PFSK-1 (cell line): ENCODE measurements around the gene COA4. TPM values are rescaled to one million over a fixed set of nuclear protein-coding genes. Genes with fewer than 3 reads are reported as not detected.

ENCODE experiments used
- FOXP2 ChIP-seq: optimal IDR thresholded peaks from 2 replicates; pipeline ENCODE3; 2011; ENCODE audit warnings: borderline replicate concordance, control low read depth, inconsistent platforms; ENCODE audit not compliant: insufficient read depth; ENCODE audit errors: extremely low read length, extremely low read depth
- POLR2AphosphoS5 ChIP-seq: IDR thresholded peaks from 2 replicates; pipeline ENCODE4 v1.6.1; 2012; ENCODE audit warnings: low read depth, mild to moderate bottlenecking, control low read depth, low read length, moderate library complexity
- SIN3A ChIP-seq: IDR thresholded peaks from 2 replicates; pipeline ENCODE4 v1.6.1; 2012; ENCODE audit warnings: mild to moderate bottlenecking, low read length, moderate library complexity, borderline replicate concordance; ENCODE audit not compliant: insufficient read depth
- TAF1 ChIP-seq: IDR thresholded peaks from 2 replicates; pipeline ENCODE4 v1.6.1; 2012; ENCODE audit warnings: low read length, control low read depth, borderline replicate concordance; ENCODE audit not compliant: insufficient read depth
- polyA plus RNA-seq: library from polyadenylated mRNA; unstranded; fragments of >200 nt; gene quantifications from one replicate; pipeline ENCODE4 v1.2.1, GENCODE V29; 2012; ENCODE audit warnings: low read depth, missing spikeins; ENCODE audit not compliant: insufficient read length
- TF ChIP-seq, protein P1 (sequence below), 2 experiments: IDR thresholded peaks; 2 replicates each; pipeline versions ENCODE4 v1.6.1 to v1.8.0; 2011 to 2012; ENCODE audit warnings: low read depth in 2 of 2, low read length in 2 of 2, control low read depth in 1 of 2, inconsistent platforms in 1 of 2, mild to moderate bottlenecking in 1 of 2, moderate library complexity in 1 of 2; ENCODE audit not compliant: insufficient read depth in 1 of 2

Gene COA4
- polyA plus RNA-seq = 185 TPM

DNA sequence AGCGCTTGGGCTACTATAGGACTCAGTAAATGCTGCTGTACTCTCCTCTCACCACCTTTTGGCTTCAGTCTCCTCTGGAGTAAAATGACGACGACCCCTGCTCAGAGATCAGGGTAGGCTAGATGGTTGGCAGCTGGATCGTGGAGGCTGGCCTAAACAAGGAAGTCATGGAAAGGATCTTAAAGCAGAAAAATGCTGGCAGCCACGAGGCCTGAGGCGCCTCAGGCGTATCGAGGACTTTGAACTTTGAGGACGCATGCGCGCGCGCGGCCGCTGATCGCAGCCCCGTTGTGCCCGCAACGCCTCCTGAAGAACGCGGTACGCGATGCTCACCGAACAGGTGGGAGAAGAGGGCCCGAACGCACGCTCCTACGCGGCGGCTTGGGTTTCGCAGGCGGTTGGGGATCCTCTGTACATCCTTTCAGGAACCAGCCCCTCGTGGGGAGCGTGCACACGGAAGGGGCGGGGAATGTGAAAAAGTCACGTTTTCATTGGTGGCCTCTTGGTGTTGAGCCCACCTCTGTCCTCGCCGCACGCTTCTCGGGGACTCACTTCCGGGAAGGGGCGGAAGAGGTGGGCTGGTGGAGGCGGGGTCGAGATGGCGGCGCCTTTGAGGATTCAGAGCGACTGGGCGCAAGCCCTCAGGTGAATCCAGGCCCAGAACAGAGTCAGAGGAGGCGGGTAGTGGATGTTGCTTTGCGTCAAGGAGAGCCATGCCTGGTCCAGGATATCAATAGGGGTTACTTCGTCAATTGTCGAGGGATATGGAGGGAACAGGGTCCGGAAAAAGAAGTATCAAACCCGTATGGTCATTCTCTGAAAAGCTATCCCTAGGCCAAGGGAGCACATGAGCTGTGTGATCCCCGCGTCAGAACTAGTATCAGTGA, at the start of gene COA4, which contains the start of gene PAAF1:
Gene COA4, minus strand, starts transcription at position 423 of the 887 bp plus-strand sequence. CDS start 3,468 bp downstream, outside the sequence.
Gene PAAF1, plus strand, starts transcription at position 576 of the 887 bp plus-strand sequence. Its CDS starts 23 bp downstream, at position 599.
- TF ChIP-seq FOXP2 = no peak
- no peak for TF ChIP-seq SIN3A
- TF ChIP-seq, protein P1, sequence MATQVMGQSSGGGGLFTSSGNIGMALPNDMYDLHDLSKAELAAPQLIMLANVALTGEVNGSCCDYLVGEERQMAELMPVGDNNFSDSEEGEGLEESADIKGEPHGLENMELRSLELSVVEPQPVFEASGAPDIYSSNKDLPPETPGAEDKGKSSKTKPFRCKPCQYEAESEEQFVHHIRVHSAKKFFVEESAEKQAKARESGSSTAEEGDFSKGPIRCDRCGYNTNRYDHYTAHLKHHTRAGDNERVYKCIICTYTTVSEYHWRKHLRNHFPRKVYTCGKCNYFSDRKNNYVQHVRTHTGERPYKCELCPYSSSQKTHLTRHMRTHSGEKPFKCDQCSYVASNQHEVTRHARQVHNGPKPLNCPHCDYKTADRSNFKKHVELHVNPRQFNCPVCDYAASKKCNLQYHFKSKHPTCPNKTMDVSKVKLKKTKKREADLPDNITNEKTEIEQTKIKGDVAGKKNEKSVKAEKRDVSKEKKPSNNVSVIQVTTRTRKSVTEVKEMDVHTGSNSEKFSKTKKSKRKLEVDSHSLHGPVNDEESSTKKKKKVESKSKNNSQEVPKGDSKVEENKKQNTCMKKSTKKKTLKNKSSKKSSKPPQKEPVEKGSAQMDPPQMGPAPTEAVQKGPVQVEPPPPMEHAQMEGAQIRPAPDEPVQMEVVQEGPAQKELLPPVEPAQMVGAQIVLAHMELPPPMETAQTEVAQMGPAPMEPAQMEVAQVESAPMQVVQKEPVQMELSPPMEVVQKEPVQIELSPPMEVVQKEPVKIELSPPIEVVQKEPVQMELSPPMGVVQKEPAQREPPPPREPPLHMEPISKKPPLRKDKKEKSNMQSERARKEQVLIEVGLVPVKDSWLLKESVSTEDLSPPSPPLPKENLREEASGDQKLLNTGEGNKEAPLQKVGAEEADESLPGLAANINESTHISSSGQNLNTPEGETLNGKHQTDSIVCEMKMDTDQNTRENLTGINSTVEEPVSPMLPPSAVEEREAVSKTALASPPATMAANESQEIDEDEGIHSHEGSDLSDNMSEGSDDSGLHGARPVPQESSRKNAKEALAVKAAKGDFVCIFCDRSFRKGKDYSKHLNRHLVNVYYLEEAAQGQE (IDR thresholded peaks at IDR 0.05; ENCODE audit: insufficient read depth in 1 of 2, low read depth in 2 of 2, low read length in 2 of 2) = peak; percentile 28 to 40; a peak in 2 of 4 replicates
- TF ChIP-seq POLR2AphosphoS5 = peak; percentile 93
- peak; percentile 86 for TF ChIP-seq TAF1

DNA sequence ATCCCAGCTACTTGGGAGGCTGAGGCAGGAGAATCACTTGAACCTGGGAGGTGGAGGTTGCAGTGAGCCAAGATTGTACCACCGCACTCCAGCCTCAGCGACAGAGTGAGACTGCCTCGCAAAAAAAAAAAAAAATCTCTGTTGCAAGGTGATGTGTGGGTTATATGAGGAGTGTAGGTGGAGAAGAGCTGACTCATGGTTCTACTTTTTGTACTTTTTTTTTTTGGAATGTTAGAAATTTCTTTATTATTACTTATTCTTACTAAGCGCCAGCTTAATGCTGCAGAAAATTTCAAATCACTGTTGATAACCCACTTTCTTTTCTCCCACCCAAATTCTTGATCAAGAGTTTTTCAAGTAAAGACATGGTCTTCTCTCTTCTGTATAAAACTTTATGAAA, 44.5 kb upstream of the COA4 start:
- no peak for TF ChIP-seq POLR2AphosphoS5
- no peak for TF ChIP-seq SIN3A
- TF ChIP-seq TAF1 = no peak
- TF ChIP-seq, protein P1 (IDR thresholded peaks at IDR 0.05; ENCODE audit: insufficient read depth in 1 of 2, low read depth in 2 of 2, low read length in 2 of 2) = no peak
- TF ChIP-seq FOXP2 = no peak

DNA sequence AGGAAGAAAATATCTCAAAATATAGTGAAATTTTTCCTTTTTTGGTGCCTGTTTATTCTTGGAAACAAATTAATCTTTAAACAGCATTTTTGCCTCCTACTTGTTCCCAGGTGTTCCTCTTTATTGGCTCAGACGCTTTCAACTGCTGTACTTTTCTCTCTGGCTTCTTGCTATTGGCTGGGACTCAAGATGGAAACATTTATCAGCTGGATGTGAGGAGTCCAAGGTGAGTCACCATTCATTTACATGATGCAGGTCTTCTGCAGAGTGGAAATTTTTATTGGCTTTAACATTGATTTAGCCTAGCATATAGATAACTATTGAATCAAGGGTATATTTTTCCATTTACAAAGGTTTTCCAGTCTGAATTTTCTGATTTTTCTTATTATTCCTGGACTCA, 39.8 kb upstream of the COA4 start:
- TF ChIP-seq FOXP2 (no peak), POLR2AphosphoS5 (no peak), SIN3A (no peak), TAF1 (no peak)
- TF ChIP-seq, protein P1 (IDR thresholded peaks at IDR 0.05; ENCODE audit: insufficient read depth in 1 of 2, low read depth in 2 of 2, low read length in 2 of 2) = no peak

DNA sequence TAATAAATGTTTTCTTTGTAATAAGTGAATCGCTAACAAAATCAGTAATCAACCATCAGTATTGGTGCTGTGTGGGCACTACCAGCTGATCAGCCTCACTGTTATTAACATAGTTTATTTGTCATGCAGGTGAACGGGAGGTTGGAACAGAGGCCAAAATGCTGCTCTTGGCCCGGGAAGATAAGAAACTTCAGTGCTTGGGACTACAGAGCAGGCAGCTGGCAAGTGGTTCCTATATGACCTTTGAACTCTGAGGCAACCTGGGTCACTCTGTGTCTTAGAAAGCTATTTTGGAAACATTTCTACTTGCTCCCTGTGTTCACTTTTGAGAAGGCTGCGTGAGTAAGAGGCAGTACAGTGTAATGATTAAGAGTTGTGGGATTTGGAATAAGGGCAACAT, 37.6 kb upstream of the COA4 start:
- TF ChIP-seq TAF1 (no peak), POLR2AphosphoS5 (no peak)
- TF ChIP-seq, protein P1 (IDR thresholded peaks at IDR 0.05; ENCODE audit: insufficient read depth in 1 of 2, low read depth in 2 of 2, low read length in 2 of 2) = no peak
